Common myeloid progenitor, CD34-positive (primary cell): ENCODE results near the gene HILPDA. TPM values are rescaled to one million over a fixed set of nuclear protein-coding genes. Genes with fewer than 3 reads are reported as not detected.

Experiments
- CTCF ChIA-PET: fragments of 350-600 bp; sonication (Branson Sonifier 250); formaldehyde crosslinking; loops from one replicate; lab custom pipeline; 2021; ENCODE audit warnings: antibody characterized with exemption; lab: Charles Lee
- POLR2A ChIA-PET: fragments of 350-600 bp; sonication (Branson Sonifier 250); formaldehyde crosslinking; loops from one replicate; lab custom pipeline; 2021; ENCODE audit warnings: antibody characterized with exemption; lab: Charles Lee
- DNase-seq, 3 donors: peaks; one replicate each; pipeline versions ENCODE4 v3.0.0 to v3.0.0-alpha.2; 2013
- H3K27ac ChIP-seq, 2 experiments: 1 replicate in 1 of 2; 2 replicates in 1 of 2; pipeline ENCODE4 v1.7.0; 2013; ENCODE audit warnings: inconsistent platforms in 2 of 2, low read length in 2 of 2, mild to moderate bottlenecking in 2 of 2, low read depth in 1 of 2, moderate library complexity in 1 of 2; ENCODE audit not compliant: severe bottlenecking in 2 of 2, insufficient read depth in 1 of 2, poor library complexity in 1 of 2
- H3K27me3 ChIP-seq, 5 experiments: replicated peaks in 2 of 5; 1 replicate in 3 of 5; 2 replicates in 2 of 5; pipeline versions ENCODE4 v1.6.1 to v1.7.0; 2013; ENCODE audit warnings: low read length in 4 of 5, mild to moderate bottlenecking in 2 of 5, moderate library complexity in 2 of 5, inconsistent platforms in 1 of 5; ENCODE audit not compliant: insufficient read depth in 5 of 5, control insufficient read depth in 4 of 5
- H3K36me3 ChIP-seq, 4 experiments: 1 replicate in 2 of 4; 2 replicates in 2 of 4; pipeline versions ENCODE4 v1.6.1 to v1.7.0; 2013; ENCODE audit warnings: low read length in 3 of 4, control low read depth in 1 of 4, mild to moderate bottlenecking in 1 of 4; ENCODE audit not compliant: control insufficient read depth in 4 of 4, insufficient read depth in 4 of 4
- H3K4me1 ChIP-seq, 4 experiments: 1 replicate in 3 of 4; 2 replicates in 1 of 4; pipeline versions ENCODE4 v1.6.1 to v1.7.1; 2013; ENCODE audit warnings: low read length in 3 of 4, mild to moderate bottlenecking in 3 of 4, control low read depth in 1 of 4, inconsistent platforms in 1 of 4, moderate library complexity in 1 of 4; ENCODE audit not compliant: control insufficient read depth in 4 of 4, insufficient read depth in 4 of 4; ENCODE audit errors: control extremely low read depth in 1 of 4
- H3K4me3 ChIP-seq, 7 experiments: 1 replicate in 4 of 7; 2 replicates in 3 of 7; pipeline versions ENCODE4 v1.5.1 to v1.7.0; 2013; ENCODE audit warnings: mild to moderate bottlenecking in 7 of 7, low read length in 6 of 7, moderate library complexity in 6 of 7, inconsistent platforms in 2 of 7, low read depth in 2 of 7, control low read depth in 1 of 7; ENCODE audit not compliant: insufficient read depth in 4 of 7, control insufficient read depth in 1 of 7; ENCODE audit errors: extremely low read depth in 1 of 7
- H3K9me3 ChIP-seq, 5 experiments: 1 replicate in 4 of 5; 2 replicates in 1 of 5; pipeline versions ENCODE4 v1.6.1 to v1.7.1; 2013; ENCODE audit warnings: low read length in 4 of 5, mild to moderate bottlenecking in 2 of 5, inconsistent platforms in 1 of 5, low read depth in 1 of 5, moderate library complexity in 1 of 5; ENCODE audit not compliant: control insufficient read depth in 4 of 5, insufficient read depth in 2 of 5; ENCODE audit errors: control extremely low read depth in 1 of 5
- WGBS: methylation state at CpG from one replicate; pipeline ENCODE4 v1.1.5; 2013; ENCODE audit not compliant: insufficient coverage; 5-methylcytosine and 5-hydroxymethylcytosine counted together
- polyA plus RNA-seq: library from polyadenylated mRNA; unstranded; fragments of 120-200 nt; gene quantifications from one replicate; pipeline ENCODE4 v1.2.1, GENCODE V29; 2013

The HILPDA gene
- 3.9 TPM for polyA plus RNA-seq

- 0% methylated on average over 48 of the region's 64 CpGs for WGBS
- peak; percentile 85 to 92 (median 92) for DNase-seq
These were observed at the start of gene HILPDA for GRCh38 chr7:128455543-128456254. HILPDA (plus strand) TSS chr7:128455878; CDS start chr7:128457269, 1,391 bp downstream.

DNA sequence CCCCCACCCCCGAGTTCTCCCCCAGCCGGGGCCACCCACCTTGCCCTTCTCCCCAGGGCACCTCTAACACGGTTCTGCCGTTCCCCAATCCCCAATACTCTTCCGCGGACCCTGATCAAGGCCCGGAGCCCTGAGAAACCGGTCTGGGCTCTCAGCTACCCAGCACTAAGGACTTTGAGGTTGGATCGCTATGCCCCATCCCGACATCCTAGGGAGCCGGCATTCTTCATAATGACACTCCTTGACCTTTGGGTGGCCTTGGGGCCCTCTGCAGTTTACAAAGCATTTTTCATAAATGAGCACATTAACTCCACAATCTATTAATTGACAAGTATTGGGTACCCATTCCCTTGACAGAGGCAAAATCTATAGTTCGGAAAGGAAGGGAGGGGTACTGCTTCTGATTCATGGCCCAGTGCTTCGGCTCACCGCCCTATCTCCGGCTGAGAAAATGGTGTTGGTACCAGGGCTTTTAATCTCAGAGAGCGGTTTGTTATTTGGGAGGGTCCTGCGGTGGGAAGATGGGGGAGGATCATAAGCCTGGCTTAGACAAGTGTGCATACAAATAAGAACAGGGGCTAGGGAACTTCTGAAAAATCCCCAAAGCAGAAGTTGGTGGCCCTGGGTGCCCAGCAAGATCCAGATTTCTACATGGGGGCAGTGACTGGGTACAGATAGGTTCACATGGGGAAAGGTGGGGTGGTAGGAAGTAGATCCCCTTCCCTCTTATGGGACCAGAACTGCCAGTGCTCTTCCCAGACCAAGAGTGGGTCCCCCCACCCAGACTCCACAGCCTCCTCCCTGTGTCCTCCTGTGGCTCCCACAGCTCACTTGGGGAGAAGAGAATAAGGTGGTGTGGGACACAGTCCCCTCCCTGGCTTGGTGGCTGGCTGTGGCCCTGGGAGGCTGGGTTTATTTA is 49.1 kb upstream of the HILPDA start:
- H3K4me3 ChIP-seq = peak overlapping the region in 2 of 7 experiments; percentile 19 to 45
- CTCF ChIA-PET = interaction anchor here (1.1 to 67.2 kb wide), 5 partner anchors 3 to 55 kb away, joined by 4 to 1829 read pairs (median 6); partner anchors contain the start of genes IMPDH1 and PRRT4
- no peak for DNase-seq

More at GRCh38 chr7:128455543-128456254, at the start of gene HILPDA:
- H3K27me3 ChIP-seq = peaks cover 0 to 4% (median 0%) of the 10 kb centered on the region in 5 experiments
- peaks cover 0 to 9% (median 3%) of the 10 kb centered on the region in 4 experiments for H3K36me3 ChIP-seq
- CTCF ChIA-PET = interaction anchor here (0.7 to 5.6 kb wide), 6 partner anchors 12 to 112 kb away, joined by 3 to 56 read pairs (median 4); partner anchors contain the start of gene RBM28
- H3K9me3 ChIP-seq = no peaks in the 10 kb centered on the region
- peaks cover 7 to 32% (median 21%) of the 10 kb centered on the region in 4 experiments for H3K4me1 ChIP-seq
- peak within 1 kb of the TSS; percentile 77 to 98 (median 88) for H3K4me3 ChIP-seq
- POLR2A ChIA-PET = interaction anchor here (0.7 kb wide), 1 partner anchor 94 kb away, joined by 5 read pairs; no protein-coding TSS in a partner anchor
- peak within 1 kb of the TSS in 1 of 2 experiments; percentile 85 for H3K27ac ChIP-seq

DNA sequence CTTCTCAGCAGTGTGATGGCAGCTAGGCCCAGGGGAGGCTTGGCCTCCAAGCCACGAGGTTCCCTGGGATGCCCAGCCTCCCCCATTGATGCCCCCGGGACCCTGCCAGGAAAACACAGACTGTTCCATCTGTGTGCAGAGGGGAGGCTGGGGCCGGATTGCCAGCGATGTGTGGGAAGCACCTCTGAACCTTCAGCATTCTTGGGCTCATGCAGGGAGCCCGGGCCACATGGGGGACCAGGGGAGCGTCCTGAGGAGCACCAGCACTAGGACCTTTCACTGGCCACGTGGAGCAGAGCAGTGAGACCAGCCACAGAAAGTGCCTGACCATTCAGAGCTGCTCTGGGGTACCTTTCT is 48.5 kb upstream of the HILPDA start:
- H3K4me1 ChIP-seq = peaks cover 11 to 65% (median 63%) of the 10 kb centered on the region in 4 experiments
- POLR2A ChIA-PET = interaction anchor here (0.6 to 1.0 kb wide), 2 partner anchors 13 to 16 kb away, joined by 3 to 4 read pairs; no protein-coding TSS in a partner anchor
- DNase-seq = no peak
- H3K27me3 ChIP-seq = no peaks in the 10 kb centered on the region
- H3K36me3 ChIP-seq = peaks cover 0 to 15% (median 3%) of the 10 kb centered on the region in 4 experiments
- H3K9me3 ChIP-seq = no peaks in the 10 kb centered on the region
- H3K27ac ChIP-seq = no peak overlapping the region
- H3K4me3 ChIP-seq = no peak overlapping the region
- CTCF ChIA-PET = interaction anchor here (0.9 to 67.2 kb wide), 6 partner anchors 2 to 60 kb away, joined by 4 to 1829 read pairs (median 5); partner anchors contain the start of genes IMPDH1 and PRRT4
- 90% methylated on average over 7 of the region's 7 CpGs for WGBS

More for the DNA sequence above, 49.1 kb upstream of the HILPDA start:
- H3K36me3 ChIP-seq = peaks cover 0 to 18% (median 6%) of the 10 kb centered on the region in 4 experiments
- no peaks in the 10 kb centered on the region for H3K27me3 ChIP-seq
- 68% methylated on average over 15 of the region's 17 CpGs for WGBS
- POLR2A ChIA-PET = interaction anchor here (0.6 to 1.0 kb wide), 2 partner anchors 12 to 15 kb away, joined by 3 to 4 read pairs; no protein-coding TSS in a partner anchor
- H3K27ac ChIP-seq = no peak overlapping the region
- H3K9me3 ChIP-seq = no peaks in the 10 kb centered on the region
- peaks cover 11 to 65% (median 63%) of the 10 kb centered on the region in 4 experiments for H3K4me1 ChIP-seq

DNA sequence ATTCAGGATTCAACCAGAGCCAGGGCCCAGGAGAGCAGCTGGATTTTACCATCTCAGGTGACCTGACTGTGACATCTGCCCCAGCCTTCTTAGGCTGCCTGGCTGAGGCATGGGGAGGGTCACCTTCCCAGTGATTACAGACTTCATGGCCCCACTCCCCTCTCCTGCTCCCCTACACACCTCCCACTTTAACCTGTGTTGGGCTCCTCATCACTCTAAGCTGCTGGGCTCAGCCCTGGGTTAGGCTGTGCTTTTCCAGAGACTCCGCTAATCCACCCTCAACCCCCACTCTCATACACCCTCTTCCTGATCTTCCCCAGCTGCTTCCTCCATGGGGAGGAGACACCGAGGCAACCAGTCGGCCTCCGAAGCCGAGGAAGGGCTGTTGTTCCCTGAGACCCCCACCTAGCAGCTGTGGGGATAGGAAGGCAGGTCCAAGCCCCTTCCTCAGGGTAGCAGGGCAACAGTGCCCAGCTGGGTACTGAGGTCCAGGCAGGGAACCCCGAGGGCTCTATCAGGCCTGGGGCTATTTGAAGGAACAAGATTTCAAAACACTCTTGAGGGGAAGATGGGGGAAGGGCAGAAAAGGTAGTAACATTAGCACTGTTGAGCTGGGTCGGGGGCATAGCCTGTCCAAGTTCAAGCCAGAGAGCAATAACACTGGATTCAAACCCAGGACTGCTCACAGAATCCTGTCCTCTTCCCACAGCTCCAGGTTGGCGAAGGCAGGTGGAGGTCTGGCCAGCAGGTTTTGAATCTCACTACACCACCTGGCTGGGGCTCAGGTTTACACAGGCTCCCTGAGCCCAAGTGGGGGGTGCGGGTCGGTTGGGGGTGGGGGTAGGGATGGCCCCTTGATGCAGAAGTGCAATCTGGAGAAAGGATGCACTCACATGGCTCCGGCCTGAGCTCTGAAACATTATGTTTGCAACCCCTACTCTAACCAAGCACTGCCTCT is 47.6 kb upstream of the HILPDA start:
- Histone ChIP-seq H3K9me3 (no peaks in the 10 kb centered on the region), H3K4me3 (peak overlapping the region in 5 of 7 experiments; percentile 32 to 91 (median 44)), H3K36me3 (peaks cover 0 to 6% (median 1%) of the 10 kb centered on the region in 4 experiments), H3K4me1 (peaks cover 11 to 65% (median 63%) of the 10 kb centered on the region in 4 experiments), H3K27me3 (no peaks in the 10 kb centered on the region), H3K27ac (no peak overlapping the region)
- DNase-seq = no peak
- ChIA-PET CTCF (interaction anchor here (0.9 to 67.2 kb wide), 9 partner anchors 1 to 64 kb away, joined by 4 to 1829 read pairs (median 6); partner anchors contain the start of genes IMPDH1, PRRT4 and RBM28), POLR2A (interaction anchor here (1.0 kb wide), 1 partner anchor 17 kb away, joined by 3 read pairs; no protein-coding TSS in a partner anchor)
- WGBS = 28% methylated on average over 9 of the region's 11 CpGs

GRCh38 chr7:128408709-128409595 is 46.7 kb upstream of the HILPDA start:
- H3K9me3 ChIP-seq = peaks cover 0 to 4% (median 0%) of the 10 kb centered on the region in 5 experiments
- 29% methylated on average over 16 of the region's 25 CpGs for WGBS
- DNase-seq = no peak
- peaks cover 11 to 59% (median 57%) of the 10 kb centered on the region in 4 experiments for H3K4me1 ChIP-seq
- H3K27me3 ChIP-seq = no peaks in the 10 kb centered on the region
- H3K4me3 ChIP-seq = peak overlapping the region; percentile 73 to 91 (median 78)
- H3K36me3 ChIP-seq = peaks cover 0 to under 1% (median 0%) of the 10 kb centered on the region in 4 experiments
- ChIA-PET CTCF (interaction anchor here (1.3 to 67.2 kb wide), 7 partner anchors 0 to 65 kb away, joined by 4 to 1829 read pairs (median 7); partner anchors contain the start of genes IMPDH1, PRRT4 and RBM28), POLR2A (no interaction called here)
- peak overlapping the region in 1 of 2 experiments; percentile 57 for H3K27ac ChIP-seq
